K562 (cell line): ENCODE results near the gene NES. TPM values are rescaled to one million over a fixed set of nuclear protein-coding genes. Genes with fewer than 3 reads are reported as not detected.

Experiments
- ARID4B ChIP-seq: sonication (generic); formaldehyde crosslinking; IDR thresholded peaks from 2 replicates; pipeline ENCODE4 v1.8.0; 2022; ENCODE audit warnings: mild to moderate bottlenecking, missing genetic modification reagents
- COPS2 ChIP-seq: fragments of 450-650 bp; conservative IDR thresholded peaks from 2 replicates; pipeline ENCODE4 v1.6.1; 2016; ENCODE audit warnings: mild to moderate bottlenecking, moderate library complexity
- DEAF1 ChIP-seq: fragments of 450-650 bp; formaldehyde crosslinking; IDR thresholded peaks from 2 replicates; pipeline ENCODE4 v1.4.0; 2020; ENCODE audit warnings: mild to moderate bottlenecking, moderate library complexity
- ESRRA ChIP-seq: fragments of 450-650 bp; IDR thresholded peaks from 2 replicates; pipeline ENCODE4 v1.6.1; 2014; ENCODE audit warnings: low read depth, mild to moderate bottlenecking, moderate library complexity, borderline replicate concordance
- MAX ChIP-seq: sonication (generic); formaldehyde crosslinking; IDR thresholded peaks from 2 replicates; pipeline ENCODE4 v1.9.0; 2022; ENCODE audit warnings: mild to moderate bottlenecking, missing genetic modification reagents
- MEF2D ChIP-seq: conservative IDR thresholded peaks from 2 replicates; pipeline ENCODE4 v1.6.1; 2016; ENCODE audit warnings: low read depth, missing genetic modification characterization, missing compliant biosample characterization
- NRF1 ChIP-seq, 2 experiments: fragments of 450-650 bp; IDR thresholded peaks in 1 of 2; conservative IDR thresholded peaks in 1 of 2; 2 replicates each; pipeline ENCODE4 v1.6.1; 2014; ENCODE audit warnings: mild to moderate bottlenecking in 2 of 2
- PATZ1 ChIP-seq: fragments of 250-450 bp; sonication (Bioruptor Pico); IDR thresholded peaks from 2 replicates; pipeline ENCODE4 v1.5.0; 2020; ENCODE audit warnings: mild to moderate bottlenecking, borderline replicate concordance
- PHF21A ChIP-seq: fragments of 450-650 bp; IDR thresholded peaks from 2 replicates; pipeline ENCODE4 v1.6.1; 2017; ENCODE audit warnings: low read depth, borderline replicate concordance
- PTRF ChIP-seq: fragments of 450-650 bp; IDR thresholded peaks from 2 replicates; pipeline ENCODE4 v1.6.1; 2016; ENCODE audit warnings: mild to moderate bottlenecking, missing genetic modification characterization, missing compliant biosample characterization
- RB1 ChIP-seq: fragments of 450-650 bp; IDR thresholded peaks from 2 replicates; pipeline ENCODE4 v1.6.1; 2017; ENCODE audit warnings: low read depth, mild to moderate bottlenecking
- TEAD1 ChIP-seq, 2 experiments: fragments of 450-650 bp in 1 of 2; sonication (generic) in 1 of 2; formaldehyde crosslinking; IDR thresholded peaks; 2 replicates each; pipeline versions ENCODE4 v1.4.0 to v1.8.0; 2020 to 2022; ENCODE audit warnings: mild to moderate bottlenecking in 2 of 2, missing genetic modification reagents in 1 of 2
- ZBTB33 ChIP-seq: sonication (generic); formaldehyde crosslinking; IDR thresholded peaks from 2 replicates; pipeline ENCODE4 v1.8.1; 2023; ENCODE audit warnings: mild to moderate bottlenecking, missing genetic modification reagents
- ZFP36 ChIP-seq: fragments of 150-350 bp; IDR thresholded peaks from 2 replicates; pipeline ENCODE4 v1.6.1; 2018; ENCODE audit warnings: low read length, low read depth; ENCODE audit not compliant: partially characterized antibody
- ZNF184 ChIP-seq: sonication (generic); formaldehyde crosslinking; IDR thresholded peaks from 2 replicates; pipeline ENCODE4 v1.5.0; 2020; ENCODE audit warnings: missing genetic modification reagents
- ZNF551 ChIP-seq: fragments of 250-450 bp; sonication (Bioruptor Pico); IDR thresholded peaks from 2 replicates; pipeline ENCODE4 v1.5.0; 2021; ENCODE audit warnings: mild to moderate bottlenecking, moderate library complexity
- ZNF589 ChIP-seq: fragments of 200-800 bp; sonication (Bioruptor generic); IDR thresholded peaks from 2 replicates; pipeline ENCODE4 v1.6.1; 2016; ENCODE audit warnings: low read depth, missing genetic modification characterization, missing compliant biosample characterization
- ZSCAN29 ChIP-seq: fragments of 450-650 bp; IDR thresholded peaks from 2 replicates; pipeline ENCODE4 v1.6.1; 2017
- polyA plus RNA-seq, 8 experiments: library from polyadenylated mRNA; depleted of rRNA in 4 of 8; stranded (reverse) in 5 of 8; unstranded in 3 of 8; fragments of >200 nt; fragmentation: Nextera tagmentation in 2 of 8; fragmentation: Illumina TruSeq in 1 of 8; extraction: Ambion mirVana in 2 of 8; extraction: Trizol in 1 of 8; gene quantifications; 2 replicates each; pipeline versions ENCODE4 v1.2.1 to v1.2.3, GENCODE V29; 2011 to 2014; ENCODE audit warnings: inconsistent platforms in 1 of 8, missing spikeins in 1 of 8
- total RNA-seq, 7 experiments: library from RNA; depleted of rRNA in 6 of 7; stranded (reverse); fragments of >200 nt in 6 of 7; fragmentation: Illumina TruSeq in 2 of 7; extraction: Trizol in 2 of 7; gene quantifications; 2 replicates each; pipeline versions ENCODE4 v1.2.1 to v1.2.3, GENCODE V29; 2011 to 2021; ENCODE audit warnings: low replicate concordance in 1 of 7

Gene NES
- total and polyA plus RNA-seq, 9 of the 15 experiments (the other 6 are each of a cell fraction or from before 2014, with no cell fraction given): 0.10 to 8.6 (median 4.2) TPM

- peak; percentile 82; the same call in 1 of the 2 replicates for TF ChIP-seq RB1
- no peak for TF ChIP-seq PATZ1
- TF ChIP-seq PHF21A: no peak
- TF ChIP-seq ARID4B (CRISPR knock-in tag): peak; percentile 84
- TF ChIP-seq ZNF589 (CRISPR knock-in tag): no peak
- TF ChIP-seq PTRF (tag): no peak
- TF ChIP-seq ESRRA: peak; percentile 84; the same call in 1 of the 2 replicates
- TF ChIP-seq TEAD1 (CRISPR knock-in tag; IDR thresholded peaks at IDR 0.05): peak in 1 of 2 experiments; percentile 8; a peak in 1 of 4 replicates
- TF ChIP-seq NRF1 (conservative IDR thresholded peaks at IDR 0.05 in 1 of 2, IDR thresholded peaks at IDR 0.05 in 1 of 2): peak; percentile 25 to 49; a peak in 3 of 4 replicates
- no peak for TF ChIP-seq ZNF184 (CRISPR knock-in tag)
- peak; percentile 55 for TF ChIP-seq ZFP36
- no peak for TF ChIP-seq MEF2D (tag)
- peak; percentile 79 for TF ChIP-seq DEAF1 (CRISPR knock-in tag)
- TF ChIP-seq ZSCAN29: 0 out of 2 replicates have a peak, but pooled peaks have one; percentile 36
- TF ChIP-seq ZBTB33: peak; percentile 72
- no peak for TF ChIP-seq ZNF551 (CRISPR knock-in tag)
- no peak for TF ChIP-seq COPS2
- TF ChIP-seq MAX: peak; percentile 65; the same call in 1 of the 2 replicates
These were observed 48.6 kb upstream of the NES start (continued) for GRCh38 chr1:156725683-156726280.
